C4-2B (cell line): ENCODE results near the gene DZIP1L.

ENCODE experiments used
- ZFX ChIP-seq: fragments of 450-650 bp; IDR thresholded peaks from 2 replicates; pipeline ENCODE4 v1.6.1; 2017
- TF ChIP-seq, protein P1 (sequence below): fragments of 450-650 bp; conservative IDR thresholded peaks from 2 replicates; pipeline ENCODE4 v1.5.1; 2017; ENCODE audit warnings: mild to moderate bottlenecking

GRCh38 chr3:138023754-138024153 is 91.7 kb downstream of the DZIP1L start:
- TF ChIP-seq, protein P1, sequence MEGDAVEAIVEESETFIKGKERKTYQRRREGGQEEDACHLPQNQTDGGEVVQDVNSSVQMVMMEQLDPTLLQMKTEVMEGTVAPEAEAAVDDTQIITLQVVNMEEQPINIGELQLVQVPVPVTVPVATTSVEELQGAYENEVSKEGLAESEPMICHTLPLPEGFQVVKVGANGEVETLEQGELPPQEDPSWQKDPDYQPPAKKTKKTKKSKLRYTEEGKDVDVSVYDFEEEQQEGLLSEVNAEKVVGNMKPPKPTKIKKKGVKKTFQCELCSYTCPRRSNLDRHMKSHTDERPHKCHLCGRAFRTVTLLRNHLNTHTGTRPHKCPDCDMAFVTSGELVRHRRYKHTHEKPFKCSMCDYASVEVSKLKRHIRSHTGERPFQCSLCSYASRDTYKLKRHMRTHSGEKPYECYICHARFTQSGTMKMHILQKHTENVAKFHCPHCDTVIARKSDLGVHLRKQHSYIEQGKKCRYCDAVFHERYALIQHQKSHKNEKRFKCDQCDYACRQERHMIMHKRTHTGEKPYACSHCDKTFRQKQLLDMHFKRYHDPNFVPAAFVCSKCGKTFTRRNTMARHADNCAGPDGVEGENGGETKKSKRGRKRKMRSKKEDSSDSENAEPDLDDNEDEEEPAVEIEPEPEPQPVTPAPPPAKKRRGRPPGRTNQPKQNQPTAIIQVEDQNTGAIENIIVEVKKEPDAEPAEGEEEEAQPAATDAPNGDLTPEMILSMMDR: no peak
- TF ChIP-seq ZFX: no peak
